SH-SY5Y (cell line): ENCODE results near the gene CRYZL1.

Experiments used
- GATA2 ChIP-seq: IDR thresholded peaks from 2 replicates; pipeline ENCODE4 v1.6.1; 2011; ENCODE audit warnings: mild to moderate bottlenecking, low read depth, low read length
- GATA3 ChIP-seq: IDR thresholded peaks from 2 replicates; pipeline ENCODE4 v1.6.1; 2011; ENCODE audit warnings: low read depth, mild to moderate bottlenecking, low read length, moderate library complexity

- TF ChIP-seq GATA3 (no peak), GATA2 (no peak)
Measured at GRCh38 chr21:33557447-33557846, 84.1 kb downstream of the CRYZL1 start.
